Parathyroid adenoma (tissue), 2 donors: ENCODE measurements around the gene LTBP1.
"Not testable (repeated sequence)": the region's sequence is repeated elsewhere in the genome, so short reads cannot be mapped to it uniquely, and the experiment has no call there.

ENCODE experiments used
- H2AFZ ChIP-seq: fragments of 300-600 bp; sonication (generic); one replicate; pipeline ENCODE4 v1.7.0; 2017; ENCODE audit warnings: antibody characterized with exemption, mild to moderate bottlenecking
- H3K27ac ChIP-seq: fragments of 300-600 bp; sonication (generic); one replicate; pipeline ENCODE4 v1.7.0; 2017
- H3K27me3 ChIP-seq: fragments of 300-600 bp; sonication (generic); one replicate; pipeline ENCODE4 v1.7.0; 2017; ENCODE audit warnings: low read length; ENCODE audit not compliant: control insufficient read depth, insufficient read depth
- H3K36me3 ChIP-seq: fragments of 300-600 bp; sonication (generic); one replicate; pipeline ENCODE4 v1.7.0; 2017; ENCODE audit warnings: low read length; ENCODE audit not compliant: control insufficient read depth, insufficient read depth
- H3K4me1 ChIP-seq: fragments of 300-600 bp; sonication (generic); one replicate; pipeline ENCODE4 v1.7.0; 2017; ENCODE audit warnings: control low read depth
- H3K4me2 ChIP-seq: fragments of 300-600 bp; sonication (generic); one replicate; pipeline ENCODE4 v1.7.0; 2017; ENCODE audit warnings: low read length
- H3K4me3 ChIP-seq: fragments of 300-600 bp; sonication (generic); one replicate; pipeline ENCODE4 v1.7.0; 2017; ENCODE audit warnings: low read depth, low read length
- H3K79me2 ChIP-seq: fragments of 300-600 bp; sonication (generic); one replicate; pipeline ENCODE4 v1.7.0; 2017; ENCODE audit warnings: control low read depth
- H3K9ac ChIP-seq: fragments of 300-600 bp; sonication (generic); one replicate; pipeline ENCODE4 v1.7.0; 2017; ENCODE audit warnings: mild to moderate bottlenecking
- H3K9me3 ChIP-seq: fragments of 300-600 bp; sonication (generic); one replicate; pipeline ENCODE4 v1.7.0; 2017; ENCODE audit warnings: low read length; ENCODE audit not compliant: control insufficient read depth
- TF ChIP-seq, protein P1 (sequence below): fragments of 300-600 bp; sonication (generic); IDR thresholded peaks from one replicate; pipeline ENCODE4 v1.7.0; 2017; ENCODE audit warnings: antibody characterized with exemption, mild to moderate bottlenecking
- donor health status: primary hyperparathyroidism.

Gene LTBP1

DNA sequence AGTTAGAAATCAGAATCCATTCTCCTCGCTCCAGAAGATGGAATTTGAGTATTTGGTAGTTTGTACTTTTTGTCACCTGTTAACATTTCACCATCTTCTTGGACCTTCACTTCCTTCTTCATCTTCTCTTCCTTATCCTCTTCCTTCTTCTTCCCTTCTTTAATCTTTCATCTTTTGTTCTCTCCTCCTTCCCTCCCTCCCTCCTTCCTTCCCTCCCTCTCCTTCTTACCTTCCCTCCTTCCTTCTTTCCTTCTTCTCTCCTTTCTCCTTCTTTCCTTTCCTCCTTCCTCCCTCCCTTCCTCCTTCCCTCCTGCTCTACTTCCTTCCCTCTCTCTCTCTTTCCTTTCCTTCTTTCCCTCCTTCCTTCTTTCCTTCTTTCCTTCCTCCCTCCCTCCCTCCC lies 31.1 kb upstream of the LTBP1 start:
- TF ChIP-seq, protein P1, sequence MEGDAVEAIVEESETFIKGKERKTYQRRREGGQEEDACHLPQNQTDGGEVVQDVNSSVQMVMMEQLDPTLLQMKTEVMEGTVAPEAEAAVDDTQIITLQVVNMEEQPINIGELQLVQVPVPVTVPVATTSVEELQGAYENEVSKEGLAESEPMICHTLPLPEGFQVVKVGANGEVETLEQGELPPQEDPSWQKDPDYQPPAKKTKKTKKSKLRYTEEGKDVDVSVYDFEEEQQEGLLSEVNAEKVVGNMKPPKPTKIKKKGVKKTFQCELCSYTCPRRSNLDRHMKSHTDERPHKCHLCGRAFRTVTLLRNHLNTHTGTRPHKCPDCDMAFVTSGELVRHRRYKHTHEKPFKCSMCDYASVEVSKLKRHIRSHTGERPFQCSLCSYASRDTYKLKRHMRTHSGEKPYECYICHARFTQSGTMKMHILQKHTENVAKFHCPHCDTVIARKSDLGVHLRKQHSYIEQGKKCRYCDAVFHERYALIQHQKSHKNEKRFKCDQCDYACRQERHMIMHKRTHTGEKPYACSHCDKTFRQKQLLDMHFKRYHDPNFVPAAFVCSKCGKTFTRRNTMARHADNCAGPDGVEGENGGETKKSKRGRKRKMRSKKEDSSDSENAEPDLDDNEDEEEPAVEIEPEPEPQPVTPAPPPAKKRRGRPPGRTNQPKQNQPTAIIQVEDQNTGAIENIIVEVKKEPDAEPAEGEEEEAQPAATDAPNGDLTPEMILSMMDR: no peak
- Histone ChIP-seq H3K27me3 (no peaks in the 10 kb centered on the region), H3K9me3 (no peaks in the 10 kb centered on the region), H3K79me2 (no peaks in the 10 kb centered on the region), H3K9ac (no peak overlapping the region), H3K36me3 (no peaks in the 10 kb centered on the region), H3K27ac (no peak overlapping the region), H3K4me3 (no peak overlapping the region), H3K4me1 (no peaks in the 10 kb centered on the region), H3K4me2 (no peak overlapping the region), H2AFZ (no peak overlapping the region)

DNA sequence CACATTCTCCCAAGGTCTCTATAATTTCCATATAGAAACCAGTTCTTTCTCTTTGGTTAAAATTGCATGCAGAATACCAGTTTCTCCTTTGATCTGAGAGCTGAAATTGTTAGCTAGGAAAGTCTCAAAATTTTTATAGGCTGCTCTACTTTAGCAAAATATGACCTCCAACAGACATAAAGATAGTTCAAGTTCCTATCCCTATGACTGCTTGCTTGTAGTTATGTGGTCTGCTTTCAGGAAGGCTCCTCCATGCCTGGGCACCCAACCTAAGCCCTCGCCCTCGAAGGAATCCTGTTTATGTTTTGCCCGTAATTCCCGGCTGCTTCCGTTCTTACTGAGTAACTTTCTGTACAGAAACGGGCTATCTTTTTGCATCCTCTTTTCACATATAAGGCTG lies 28.0 kb upstream of the LTBP1 start:
- Histone ChIP-seq H3K36me3 (no peaks in the 10 kb centered on the region), H3K79me2 (no peaks in the 10 kb centered on the region), H3K4me2 (no peak overlapping the region), H3K9ac (no peak overlapping the region), H3K4me3 (no peak overlapping the region), H3K4me1 (no peaks in the 10 kb centered on the region), H3K27ac (no peak overlapping the region), H3K27me3 (no peaks in the 10 kb centered on the region), H3K9me3 (no peaks in the 10 kb centered on the region), H2AFZ (no peak overlapping the region)
- TF ChIP-seq, protein P1: no peak

DNA sequence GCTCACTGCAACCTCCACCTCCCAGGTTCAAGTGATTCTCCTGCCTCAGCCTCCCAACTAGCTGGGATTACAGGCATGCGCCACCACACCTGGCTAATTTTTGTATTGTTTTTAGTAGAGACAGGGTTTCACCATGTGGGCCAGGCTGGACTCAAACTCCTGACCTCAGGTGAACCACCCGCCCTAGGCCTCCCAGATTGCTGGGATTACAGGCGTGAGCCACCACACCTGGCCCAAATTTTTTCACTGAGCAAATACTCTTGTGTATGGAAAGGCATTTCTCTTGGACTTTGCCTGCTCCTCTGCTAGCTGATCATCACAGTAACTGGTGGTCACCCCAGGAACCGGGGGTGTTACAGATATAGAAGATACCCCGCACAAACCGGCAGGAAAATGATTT lies 26.9 kb upstream of the LTBP1 start:
- not testable (repeated sequence) for H3K4me2 ChIP-seq, H3K4me3 ChIP-seq, H3K9me3 ChIP-seq, H3K4me1 ChIP-seq, H2AFZ ChIP-seq, H3K79me2 ChIP-seq, H3K27me3 ChIP-seq, H3K27ac ChIP-seq, H3K36me3 ChIP-seq, H3K9ac ChIP-seq

DNA sequence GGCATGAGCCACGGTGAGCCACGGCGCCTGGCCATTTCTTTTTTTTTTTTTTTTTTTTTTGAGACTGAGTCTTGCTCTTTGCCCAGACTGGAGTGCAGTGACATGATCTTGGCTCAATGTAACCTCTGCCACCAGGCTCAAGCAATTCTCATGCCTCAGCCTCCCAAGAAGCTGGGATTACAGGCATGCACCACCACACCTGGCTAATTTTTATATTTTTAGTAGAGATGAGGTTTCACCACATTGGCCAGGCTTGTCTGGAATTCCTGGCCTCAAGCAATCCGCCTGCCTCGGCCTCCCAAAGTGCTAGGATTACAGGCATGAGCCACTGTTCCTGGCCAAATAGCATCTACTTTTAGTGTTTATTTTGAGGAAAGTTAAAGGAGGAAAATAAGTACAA lies 25.3 kb upstream of the LTBP1 start:
- H3K36me3 ChIP-seq, H3K27me3 ChIP-seq, H3K4me2 ChIP-seq, H3K9ac ChIP-seq, H3K4me1 ChIP-seq, H3K9me3 ChIP-seq, H3K4me3 ChIP-seq, H3K27ac ChIP-seq, H3K79me2 ChIP-seq, H2AFZ ChIP-seq: not testable (repeated sequence)

DNA sequence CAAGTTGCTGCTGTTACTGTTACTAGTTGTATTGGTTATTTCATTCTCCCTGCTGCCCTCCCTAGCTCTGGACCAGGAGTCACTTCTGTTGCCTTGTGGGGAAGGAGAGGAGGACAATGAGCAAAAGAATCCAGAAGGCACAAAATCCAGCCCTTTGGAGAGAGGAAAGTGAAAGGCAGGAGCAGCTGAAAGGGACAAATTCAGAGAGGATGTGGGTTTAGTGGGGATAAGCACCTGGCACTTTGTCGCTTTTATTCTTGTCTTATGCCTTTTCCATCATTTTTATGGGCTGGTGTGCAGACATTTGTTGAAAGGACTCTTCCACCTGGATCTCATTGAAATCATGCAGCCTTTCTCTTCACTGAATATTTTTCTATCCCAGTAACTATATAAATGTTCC lies 24.3 kb upstream of the LTBP1 start:
- Histone ChIP-seq H3K4me3 (no peak overlapping the region), H3K9me3 (no peaks in the 10 kb centered on the region)

DNA sequence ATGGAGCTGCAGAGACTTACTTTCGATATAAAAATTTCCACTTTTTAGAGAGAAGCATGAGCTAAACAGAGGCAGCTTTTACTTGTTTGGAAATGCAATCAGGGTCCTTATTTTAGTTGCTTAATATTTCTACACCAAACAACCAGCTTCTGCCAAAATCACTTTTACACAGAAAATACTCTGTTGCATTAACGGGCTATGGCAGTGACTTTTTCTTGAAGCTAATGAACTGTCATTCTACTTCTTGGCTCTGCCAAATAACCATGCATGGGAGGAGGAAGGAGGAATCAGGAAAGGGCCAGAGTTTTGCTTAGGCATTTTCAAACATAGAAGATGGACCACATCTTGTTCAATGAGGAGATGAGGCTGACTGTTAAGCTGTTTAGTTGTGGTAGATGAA lies 23.6 kb upstream of the LTBP1 start:
- TF ChIP-seq, protein P1: no peak
- H3K4me3 ChIP-seq: no peak overlapping the region

More for the DNA sequence above, 24.3 kb upstream of the LTBP1 start:
- Histone ChIP-seq H3K36me3 (no peaks in the 10 kb centered on the region), H3K9ac (no peak overlapping the region), H3K4me1 (no peaks in the 10 kb centered on the region), H3K79me2 (no peaks in the 10 kb centered on the region), H3K27ac (no peak overlapping the region), H3K4me2 (no peak overlapping the region), H3K27me3 (no peaks in the 10 kb centered on the region), H2AFZ (no peak overlapping the region)
- TF ChIP-seq, protein P1: no peak

More for the DNA sequence above, 23.6 kb upstream of the LTBP1 start:
- H3K27ac ChIP-seq: no peak overlapping the region
- no peaks in the 10 kb centered on the region for H3K27me3 ChIP-seq
- no peaks in the 10 kb centered on the region for H3K79me2 ChIP-seq
- H3K4me2 ChIP-seq: no peak overlapping the region
- no peaks in the 10 kb centered on the region for H3K36me3 ChIP-seq
- no peak overlapping the region for H2AFZ ChIP-seq
- H3K4me1 ChIP-seq: no peaks in the 10 kb centered on the region
- H3K9ac ChIP-seq: no peak overlapping the region
- no peaks in the 10 kb centered on the region for H3K9me3 ChIP-seq
